GM19463 (cell line): ENCODE data around the gene PNRC2.

Experiments
- ATAC-seq: cut with Tn5 transposase; IDR thresholded peaks from one replicate; pipeline ENCODE4 v1.9.1; 2021; ENCODE audit warnings: mild to moderate bottlenecking, moderate library complexity; ENCODE audit not compliant: unreplicated experiment

Gene PNRC2

GRCh38 chr1:23959461-23960290 is at the start of gene PNRC2:
PNRC2 (plus strand) TSS chr1:23959828; CDS start chr1:23961458, 1,630 bp downstream.
- ATAC-seq, result peak; percentile 78

- ATAC-seq, result no peak
Observed at GRCh38 chr1:23910144-23910543, 49.5 kb upstream of the PNRC2 start.

GRCh38 chr1:23910553-23911246 is 48.9 kb upstream of the PNRC2 start:
- ATAC-seq, result no peak

GRCh38 chr1:23911921-23912320 is 47.7 kb upstream of the PNRC2 start:
- ATAC-seq, result no peak

- no peak for ATAC-seq
Observed at GRCh38 chr1:23913212-23913880, 46.3 kb upstream of the PNRC2 start, which contains the start of gene CNR2. CNR2 (minus strand) TSS chr1:23913362; CDS start chr1:23875617, 37,745 bp downstream.

- ATAC-seq, result no peak
Observed at GRCh38 chr1:23914921-23915320, 44.7 kb upstream of the PNRC2 start.

GRCh38 chr1:23915466-23915865 is 44.2 kb upstream of the PNRC2 start:
- ATAC-seq, result no peak

- ATAC-seq, result peak; percentile 65
Observed at GRCh38 chr1:23916209-23917131, 43.2 kb upstream of the PNRC2 start.

- ATAC-seq, result no peak
Observed at GRCh38 chr1:23922321-23922943, 37.2 kb upstream of the PNRC2 start.

- ATAC-seq, result no peak
Observed at GRCh38 chr1:23923592-23924499, 35.8 kb upstream of the PNRC2 start.

- no peak for ATAC-seq
Observed at GRCh38 chr1:23924601-23925000, 35.0 kb upstream of the PNRC2 start.

- no peak for ATAC-seq
Observed at GRCh38 chr1:23925279-23925678, 34.3 kb upstream of the PNRC2 start.

- no peak for ATAC-seq
Observed at GRCh38 chr1:23927097-23927496, 32.5 kb upstream of the PNRC2 start.

GRCh38 chr1:23928789-23929188 is 30.8 kb upstream of the PNRC2 start:
- no peak for ATAC-seq

GRCh38 chr1:23930270-23930669 is 29.4 kb upstream of the PNRC2 start:
- ATAC-seq, result no peak

GRCh38 chr1:23930861-23931490 is 28.7 kb upstream of the PNRC2 start:
- no peak for ATAC-seq

GRCh38 chr1:23931491-23931880 is 28.1 kb upstream of the PNRC2 start:
- ATAC-seq, result no peak

- no peak for ATAC-seq
Observed at GRCh38 chr1:23936481-23937176, 23.0 kb upstream of the PNRC2 start.
